ENCODE measurements around the gene EFCAB6. TPM values are rescaled to one million over a fixed set of nuclear protein-coding genes. Genes with fewer than 3 reads are reported as not detected.

EFCAB6 gene
- total RNA-seq, 1 experiment from 2014 or later: 0.88 TPM

- DNase-seq (ENCODE audit: low spot score): no peak
Observed at GRCh38 chr22:43481568-43482317, 330.4 kb downstream of the EFCAB6 start.

GRCh38 chr22:43479962-43480361 is 332.1 kb downstream of the EFCAB6 start:
- DNase-seq (ENCODE audit: low spot score): no peak

- no peak for DNase-seq (ENCODE audit: low spot score)
Observed at GRCh38 chr22:43479301-43479950, 332.7 kb downstream of the EFCAB6 start.

Other genes starting within 250 kb of the EFCAB6 start
- 0.50 and 0.53 TPM in 2 replicates for gene SULT4A1, start 50.2 kb upstream of the EFCAB6 start, total RNA-seq (2014; rRNA removed; shearing (Covaris generic))
- gene PNPLA5, start 79.7 kb upstream of the EFCAB6 start, total RNA-seq (2014; rRNA removed; shearing (Covaris generic)): not detected in 2 replicates
- gene PNPLA3, start 111.5 kb upstream of the EFCAB6 start, total RNA-seq (2014; rRNA removed; shearing (Covaris generic)): 0.96 and 2.0 TPM in 2 replicates
- 31.2 and 31.4 TPM in 2 replicates for gene SAMM50, start 143.1 kb upstream of the EFCAB6 start, total RNA-seq (2014; rRNA removed; shearing (Covaris generic))
- 2.3 and 6.3 TPM in 2 replicates for gene PARVB, start 212.0 kb upstream of the EFCAB6 start, total RNA-seq (2014; rRNA removed; shearing (Covaris generic))